LNCaP clone FGC (cell line): Measurements from ENCODE around the gene KCNK18.

Experiments used
- DNase-seq: peaks from one replicate; pipeline ENCODE4 v3.0.0-alpha.2; 2011; ENCODE audit warnings: low read depth
- H3K4me3 ChIP-seq: 2 replicates; pipeline ENCODE4 v1.5.1; 2011; ENCODE audit warnings: mild to moderate bottlenecking, low read depth, low read length, control low read depth
- TF ChIP-seq, protein P1 (sequence below): IDR thresholded peaks from 2 replicates; pipeline ENCODE4 v1.5.1; 2012; ENCODE audit warnings: mild to moderate bottlenecking; ENCODE audit not compliant: control insufficient read depth, insufficient read depth; ENCODE audit errors: extremely low read depth

Gene KCNK18

DNA sequence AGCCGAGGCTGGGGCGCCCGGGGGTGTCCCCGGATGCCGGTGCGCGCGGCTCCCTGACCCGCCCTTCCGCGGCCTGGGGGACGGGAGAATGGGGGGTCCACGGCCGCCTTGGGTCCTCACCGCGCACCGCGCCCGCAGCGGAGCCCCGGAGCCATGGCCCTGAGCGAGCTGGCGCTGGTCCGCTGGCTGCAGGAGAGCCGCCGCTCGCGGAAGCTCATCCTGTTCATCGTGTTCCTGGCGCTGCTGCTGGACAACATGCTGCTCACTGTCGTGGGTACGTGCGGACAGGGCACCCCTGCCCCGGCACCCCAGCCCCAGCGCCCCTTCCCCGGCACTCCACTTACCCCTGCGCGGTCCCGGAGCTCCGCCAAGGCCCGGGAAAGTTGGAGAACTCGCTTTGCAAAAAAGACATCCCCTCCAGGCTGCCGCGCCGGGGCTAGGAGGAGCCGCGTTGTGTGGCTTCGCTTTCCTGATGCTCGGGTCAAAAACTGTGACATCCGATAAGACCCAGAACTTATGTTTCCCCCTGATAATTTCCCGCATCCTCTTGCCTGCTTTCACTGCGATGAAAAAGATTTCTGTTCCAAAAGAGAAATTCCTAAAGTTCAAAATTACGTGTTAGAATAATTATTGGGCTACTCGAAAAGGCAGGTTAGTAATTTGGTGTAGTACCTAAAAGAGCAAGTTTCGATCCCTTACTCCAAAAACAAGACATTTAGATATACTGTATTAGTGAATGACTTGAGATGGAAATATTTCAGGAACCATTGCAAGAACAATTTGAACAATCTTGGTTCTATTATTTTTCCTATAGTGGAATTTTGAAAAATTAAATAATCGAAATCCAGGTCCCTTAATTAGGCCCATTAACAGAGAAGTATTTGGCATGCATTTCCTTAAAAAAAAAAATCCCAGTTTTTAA is 44.5 kb downstream of the KCNK18 start:
- peak overlapping the region; percentile 32 for H3K4me3 ChIP-seq
- TF ChIP-seq, protein P1, sequence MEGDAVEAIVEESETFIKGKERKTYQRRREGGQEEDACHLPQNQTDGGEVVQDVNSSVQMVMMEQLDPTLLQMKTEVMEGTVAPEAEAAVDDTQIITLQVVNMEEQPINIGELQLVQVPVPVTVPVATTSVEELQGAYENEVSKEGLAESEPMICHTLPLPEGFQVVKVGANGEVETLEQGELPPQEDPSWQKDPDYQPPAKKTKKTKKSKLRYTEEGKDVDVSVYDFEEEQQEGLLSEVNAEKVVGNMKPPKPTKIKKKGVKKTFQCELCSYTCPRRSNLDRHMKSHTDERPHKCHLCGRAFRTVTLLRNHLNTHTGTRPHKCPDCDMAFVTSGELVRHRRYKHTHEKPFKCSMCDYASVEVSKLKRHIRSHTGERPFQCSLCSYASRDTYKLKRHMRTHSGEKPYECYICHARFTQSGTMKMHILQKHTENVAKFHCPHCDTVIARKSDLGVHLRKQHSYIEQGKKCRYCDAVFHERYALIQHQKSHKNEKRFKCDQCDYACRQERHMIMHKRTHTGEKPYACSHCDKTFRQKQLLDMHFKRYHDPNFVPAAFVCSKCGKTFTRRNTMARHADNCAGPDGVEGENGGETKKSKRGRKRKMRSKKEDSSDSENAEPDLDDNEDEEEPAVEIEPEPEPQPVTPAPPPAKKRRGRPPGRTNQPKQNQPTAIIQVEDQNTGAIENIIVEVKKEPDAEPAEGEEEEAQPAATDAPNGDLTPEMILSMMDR = no peak
- no peak for DNase-seq

DNA sequence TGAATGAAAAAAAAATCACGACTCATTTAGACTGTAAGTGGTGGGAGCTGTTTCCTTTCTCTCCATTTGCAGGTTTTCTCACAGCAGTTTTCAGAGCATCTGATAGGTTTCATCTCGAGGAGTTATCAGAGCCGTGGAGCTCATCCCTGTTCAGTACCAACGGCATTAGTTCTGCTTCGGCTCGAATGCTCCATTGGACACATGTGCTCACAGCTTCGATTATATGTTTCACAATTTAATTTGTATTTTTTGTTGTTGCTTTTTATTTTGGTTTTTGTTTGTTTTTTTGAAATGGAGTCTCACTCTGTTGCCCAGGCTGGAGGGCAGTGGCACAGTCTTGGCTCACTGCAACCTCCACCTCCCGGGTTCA is 45.2 kb downstream of the KCNK18 start:
- no peak for DNase-seq
- TF ChIP-seq, protein P1 = no peak
- no peak overlapping the region for H3K4me3 ChIP-seq

DNA sequence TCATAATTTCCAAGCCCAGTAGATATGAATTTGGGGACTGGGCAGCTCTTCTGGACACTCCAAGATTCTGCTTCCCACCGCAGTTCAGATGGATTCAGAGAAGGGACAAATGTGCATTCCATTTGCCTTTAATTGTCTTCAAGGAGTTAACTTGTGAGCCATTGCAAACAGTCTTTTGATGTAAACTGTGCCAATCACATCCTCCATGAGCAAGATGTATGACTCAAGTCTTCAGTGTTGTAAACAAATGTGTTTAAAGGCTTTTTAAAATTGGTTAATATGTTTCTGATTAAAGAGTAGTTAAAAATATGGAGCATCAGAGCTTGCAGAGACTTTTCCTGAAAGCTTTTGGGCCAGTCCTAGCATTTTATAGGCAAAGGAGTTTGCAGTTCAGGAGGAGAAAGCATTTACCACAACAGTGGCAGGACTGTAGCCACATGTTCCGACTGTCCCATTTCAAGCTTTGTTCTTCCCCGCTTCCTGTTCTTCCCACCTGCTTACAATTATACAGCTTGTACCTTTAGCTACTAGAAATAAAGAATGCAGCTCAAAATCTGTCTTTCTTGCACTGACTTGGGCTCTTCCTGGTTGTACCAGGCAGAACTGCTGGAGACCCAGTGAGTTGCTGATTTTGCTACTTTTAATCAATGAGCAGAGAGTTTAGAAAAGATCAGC is 49.8 kb downstream of the KCNK18 start:
- TF ChIP-seq, protein P1 = no peak
- H3K4me3 ChIP-seq = no peak overlapping the region
- no peak for DNase-seq

DNA sequence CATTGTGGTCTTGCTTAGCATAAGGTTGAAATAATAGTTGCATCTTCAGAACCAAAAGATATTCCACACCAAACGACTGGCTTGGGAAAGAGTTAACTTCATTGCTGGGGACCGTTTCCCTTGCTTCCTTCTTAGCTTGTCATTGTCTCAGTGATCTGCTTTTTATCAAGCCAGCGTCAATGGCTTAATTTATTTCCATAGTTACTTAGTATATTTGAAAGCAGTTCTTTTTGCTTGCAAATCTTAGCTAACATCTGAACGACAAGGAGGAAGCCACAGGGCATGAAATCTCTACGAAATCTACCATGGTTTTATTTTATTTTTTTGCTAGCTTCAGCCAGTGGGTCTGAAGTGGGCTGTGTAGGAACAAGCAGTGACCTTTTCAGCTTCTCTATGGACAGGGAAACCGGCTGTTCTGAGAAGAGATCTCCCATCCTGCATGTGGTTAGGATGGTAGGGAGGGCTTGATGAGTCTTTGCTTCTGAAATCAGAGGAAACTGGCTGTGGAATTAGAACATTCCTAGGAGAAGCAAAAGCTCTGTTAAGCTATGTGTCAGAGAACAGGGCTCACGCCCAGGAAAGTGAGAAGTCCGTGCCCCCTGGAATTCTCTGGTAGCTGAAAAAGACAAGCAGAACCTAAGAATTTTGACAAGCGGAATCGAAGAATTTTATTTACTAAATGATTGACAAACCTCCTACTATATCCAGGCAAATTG is 51.6 kb downstream of the KCNK18 start:
- no peak overlapping the region for H3K4me3 ChIP-seq
- TF ChIP-seq, protein P1 = no peak

DNA sequence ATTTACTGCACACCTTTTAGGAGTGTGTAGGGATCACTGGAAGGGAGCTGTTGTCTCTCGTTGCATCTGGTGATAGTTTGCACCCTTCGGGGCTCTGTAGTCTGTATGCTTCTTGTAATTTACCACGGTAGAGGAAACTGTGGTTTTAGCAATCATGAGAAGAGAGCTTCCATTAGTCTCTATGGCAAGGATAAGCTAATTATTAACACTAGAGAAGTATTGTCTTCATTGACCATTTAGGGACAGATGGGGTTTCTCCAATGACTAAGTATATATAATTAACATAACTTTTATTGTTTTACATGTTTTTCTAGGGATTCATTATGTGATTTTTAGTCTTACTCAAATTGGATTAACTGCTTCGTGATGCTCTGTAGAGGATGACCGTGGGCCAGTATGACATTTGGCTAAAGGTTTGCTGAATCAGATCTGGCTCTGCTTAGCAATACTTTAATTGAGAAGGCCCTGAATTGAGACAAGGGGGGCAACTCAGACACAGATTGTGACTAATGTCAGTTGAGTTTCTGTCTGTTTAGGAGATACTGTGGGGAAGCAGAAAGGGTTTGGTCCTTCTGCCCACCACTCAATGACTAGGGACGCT is 52.3 kb downstream of the KCNK18 start:
- no peak overlapping the region for H3K4me3 ChIP-seq
- TF ChIP-seq, protein P1 = no peak
- DNase-seq = no peak

More for the DNA sequence above, 51.6 kb downstream of the KCNK18 start:
- no peak for DNase-seq

DNA sequence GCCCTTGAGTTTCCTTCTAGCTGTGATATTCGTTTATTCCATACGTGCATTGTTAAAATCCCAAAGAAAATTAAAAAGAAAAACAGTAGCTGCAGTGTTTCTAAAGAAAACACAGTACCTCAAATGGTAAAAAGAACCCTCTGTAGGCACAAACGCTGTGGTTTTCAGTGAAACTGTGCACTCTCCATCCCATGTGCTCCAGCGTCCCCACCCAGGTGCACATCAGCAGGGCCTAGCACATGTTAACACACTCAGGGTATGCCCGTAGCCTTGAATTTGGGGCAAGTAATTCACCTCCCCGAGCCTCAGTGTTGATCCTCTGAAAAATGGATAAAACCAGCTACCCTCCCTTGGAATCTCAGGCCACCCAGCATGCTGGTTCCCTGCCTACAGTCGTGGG is 53.1 kb downstream of the KCNK18 start:
- DNase-seq = no peak
- TF ChIP-seq, protein P1 = no peak
- H3K4me3 ChIP-seq = no peak overlapping the region
